ENCODE results near the gene DTD2. TPM values are rescaled to one million over a fixed set of nuclear protein-coding genes. Genes with fewer than 3 reads are reported as not detected.

Gene DTD2
- total RNA-seq, 6 donors from 2014 or later: 15.6 to 42.4 (median 20.8) TPM

DNA sequence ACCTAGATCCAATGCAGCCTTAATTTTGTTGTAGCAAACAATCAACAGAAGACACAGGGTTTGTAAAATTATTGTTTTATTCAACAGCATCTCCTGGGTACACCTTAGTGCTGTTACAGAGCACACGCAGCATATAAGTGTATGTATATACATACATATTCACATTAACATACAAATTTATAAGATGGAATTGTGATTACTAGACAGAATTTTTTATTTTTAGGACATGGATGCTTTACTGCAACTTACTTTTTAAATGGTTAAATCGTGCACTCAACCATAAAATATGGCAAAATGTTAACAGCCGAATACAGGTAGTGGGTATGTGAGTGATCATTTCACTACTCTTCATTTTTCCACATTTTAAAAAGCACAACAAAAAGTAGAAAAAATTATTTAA, 53.6 kb downstream of the DTD2 start:
- Histone ChIP-seq H3K36me3 (peaks cover 4 to 38% (median 8%) of the 10 kb centered on the region in 4 donors), H3K4me3 (no peak overlapping the region), H3K4me1 (no peaks in the 10 kb centered on the region), H3K27ac (no peak overlapping the region), H3K27me3 (no peaks in the 10 kb centered on the region), H3K9me3 (no peaks in the 10 kb centered on the region)
- 96 to 97% methylated on average over 3 of the region's 3 CpGs for WGBS, 2 donors
- ATAC-seq (ENCODE audit: low FRiP score in 2 of 2) (no peak), DNase-seq (no peak)
- TF ChIP-seq, protein P1, sequence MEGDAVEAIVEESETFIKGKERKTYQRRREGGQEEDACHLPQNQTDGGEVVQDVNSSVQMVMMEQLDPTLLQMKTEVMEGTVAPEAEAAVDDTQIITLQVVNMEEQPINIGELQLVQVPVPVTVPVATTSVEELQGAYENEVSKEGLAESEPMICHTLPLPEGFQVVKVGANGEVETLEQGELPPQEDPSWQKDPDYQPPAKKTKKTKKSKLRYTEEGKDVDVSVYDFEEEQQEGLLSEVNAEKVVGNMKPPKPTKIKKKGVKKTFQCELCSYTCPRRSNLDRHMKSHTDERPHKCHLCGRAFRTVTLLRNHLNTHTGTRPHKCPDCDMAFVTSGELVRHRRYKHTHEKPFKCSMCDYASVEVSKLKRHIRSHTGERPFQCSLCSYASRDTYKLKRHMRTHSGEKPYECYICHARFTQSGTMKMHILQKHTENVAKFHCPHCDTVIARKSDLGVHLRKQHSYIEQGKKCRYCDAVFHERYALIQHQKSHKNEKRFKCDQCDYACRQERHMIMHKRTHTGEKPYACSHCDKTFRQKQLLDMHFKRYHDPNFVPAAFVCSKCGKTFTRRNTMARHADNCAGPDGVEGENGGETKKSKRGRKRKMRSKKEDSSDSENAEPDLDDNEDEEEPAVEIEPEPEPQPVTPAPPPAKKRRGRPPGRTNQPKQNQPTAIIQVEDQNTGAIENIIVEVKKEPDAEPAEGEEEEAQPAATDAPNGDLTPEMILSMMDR (IDR thresholded peaks at IDR 0.05): no peak
- TF ChIP-seq EP300 (IDR thresholded peaks at IDR 0.05) (no peak), POLR2A (IDR thresholded peaks at IDR 0.05) (no peak), POLR2AphosphoS5 (IDR thresholded peaks at IDR 0.05) (no peak)

DNA sequence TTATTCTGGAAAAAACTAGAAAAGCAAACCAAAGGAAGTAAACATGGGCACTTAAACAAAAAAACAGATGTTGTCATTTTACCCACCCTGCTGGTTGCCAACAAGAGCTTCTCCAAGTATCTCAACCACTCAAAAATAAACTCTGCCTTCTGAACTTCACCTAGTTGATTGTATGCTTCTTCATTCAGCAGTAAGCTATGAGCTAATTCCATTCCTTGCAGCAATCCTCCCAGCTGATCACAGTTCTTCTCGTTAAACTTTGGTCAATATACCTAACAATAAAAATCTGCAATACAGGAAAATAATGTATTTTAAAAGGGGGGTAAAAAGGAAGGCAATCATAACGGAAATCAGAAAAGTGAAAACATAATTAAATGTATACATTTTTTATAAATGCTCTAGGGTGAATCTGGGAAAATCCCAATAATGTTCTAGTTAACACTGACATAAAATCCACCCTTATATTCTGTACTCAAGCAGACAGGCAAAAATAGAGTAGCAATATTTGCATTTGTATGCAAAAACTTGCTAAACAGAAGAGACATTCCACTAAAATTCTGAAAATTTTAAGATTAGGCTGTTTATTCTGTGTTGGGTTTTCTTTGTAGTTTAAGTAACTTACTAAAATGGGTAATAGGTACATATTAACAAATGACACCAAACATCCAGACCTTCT, 54.4 kb downstream of the DTD2 start:
- Histone ChIP-seq H3K27me3 (no peaks in the 10 kb centered on the region), H3K4me1 (no peaks in the 10 kb centered on the region), H3K36me3 (peaks cover 6 to 46% (median 14%) of the 10 kb centered on the region in 4 donors), H3K4me3 (no peak overlapping the region), H3K9me3 (no peaks in the 10 kb centered on the region), H3K27ac (no peak overlapping the region)
- no peak for TF ChIP-seq POLR2A (IDR thresholded peaks at IDR 0.05)
- no peak for TF ChIP-seq EP300 (IDR thresholded peaks at IDR 0.05)
- TF ChIP-seq, protein P1 (IDR thresholded peaks at IDR 0.05): no peak
- TF ChIP-seq POLR2AphosphoS5 (IDR thresholded peaks at IDR 0.05): no peak
- ATAC-seq (ENCODE audit: low FRiP score in 2 of 2): no peak
- DNase-seq: no peak
- 73 to 82% methylated on average over 2 of the region's 2 CpGs for WGBS, 2 donors

DNA sequence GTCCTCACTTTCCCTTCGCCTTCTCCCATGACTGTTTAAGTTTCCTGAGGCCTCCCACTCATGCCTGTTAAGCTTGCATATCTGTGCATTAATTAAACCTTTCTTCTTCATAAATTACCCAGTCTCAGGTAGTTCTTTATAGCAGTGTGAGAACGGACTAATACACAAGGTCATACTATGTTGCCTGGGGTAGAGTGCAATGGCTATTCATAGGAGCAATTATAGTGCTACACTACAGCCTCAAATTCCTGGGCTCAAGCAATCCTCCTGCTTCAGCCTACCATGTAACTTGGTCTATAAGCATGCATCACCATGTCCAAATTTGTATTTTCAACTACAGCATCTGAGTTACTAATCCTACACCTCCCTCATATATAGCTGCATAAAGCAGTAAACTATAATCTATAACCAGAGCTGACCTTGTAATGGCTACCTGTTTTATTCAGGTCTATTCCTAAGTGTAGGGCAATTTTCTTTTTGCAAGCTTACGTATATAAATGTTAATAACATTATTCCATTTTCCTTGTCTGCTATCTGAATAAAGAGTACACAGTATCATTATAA, 55.9 kb downstream of the DTD2 start:
- no peak overlapping the region for H3K27ac ChIP-seq
- 97 to 100% methylated on average over 3 of the region's 3 CpGs for WGBS, 2 donors
- no peak for TF ChIP-seq EP300 (IDR thresholded peaks at IDR 0.05)
- DNase-seq (no peak), ATAC-seq (ENCODE audit: low FRiP score in 2 of 2) (no peak)
- H3K9me3 ChIP-seq: no peaks in the 10 kb centered on the region
- H3K27me3 ChIP-seq: no peaks in the 10 kb centered on the region
- H3K4me3 ChIP-seq: no peak overlapping the region
- H3K4me1 ChIP-seq: no peaks in the 10 kb centered on the region
- H3K36me3 ChIP-seq: peaks cover 6 to 61% (median 14%) of the 10 kb centered on the region in 4 donors

DNA sequence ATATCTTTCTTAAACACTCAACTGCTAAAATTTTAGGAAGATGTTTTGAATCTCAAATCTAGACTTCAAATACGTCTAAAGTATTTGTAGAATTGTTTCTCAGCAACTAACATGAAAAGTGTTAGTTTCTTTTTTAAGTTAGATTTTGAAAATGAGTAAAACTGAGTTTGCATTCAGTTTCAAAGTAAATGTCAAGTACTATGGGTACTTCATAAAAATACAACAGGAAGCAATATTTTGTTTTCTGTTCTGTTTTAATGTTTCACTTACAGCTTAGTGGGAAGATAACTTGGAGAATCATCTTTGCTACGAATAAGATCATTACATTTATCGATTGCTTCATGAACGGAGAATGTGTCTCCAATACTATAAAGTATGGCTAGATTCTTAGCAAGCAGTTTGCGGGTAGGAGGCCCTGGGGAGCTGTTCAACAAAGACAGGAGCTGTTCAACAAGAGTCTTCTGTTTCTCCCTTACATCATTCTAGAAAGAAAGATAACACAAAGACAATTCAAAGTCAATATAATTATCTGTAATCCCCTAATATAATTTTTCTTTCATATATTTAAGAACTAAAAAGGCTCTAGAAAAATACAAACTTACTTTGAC, 57.2 kb downstream of the DTD2 start:
- WGBS, 2 donors: 87 to 90% methylated on average over 5 of the region's 5 CpGs
- Histone ChIP-seq H3K4me3 (no peak overlapping the region), H3K4me1 (no peaks in the 10 kb centered on the region), H3K9me3 (no peaks in the 10 kb centered on the region), H3K27me3 (no peaks in the 10 kb centered on the region), H3K36me3 (peaks cover 6 to 71% (median 20%) of the 10 kb centered on the region in 4 donors), H3K27ac (no peak overlapping the region)
- ATAC-seq (ENCODE audit: low FRiP score in 2 of 2) (no peak), DNase-seq (no peak)
- TF ChIP-seq, protein P1 (IDR thresholded peaks at IDR 0.05): no peak
- TF ChIP-seq POLR2A (IDR thresholded peaks at IDR 0.05): no peak
- no peak for TF ChIP-seq EP300 (IDR thresholded peaks at IDR 0.05)
- TF ChIP-seq POLR2AphosphoS5 (IDR thresholded peaks at IDR 0.05): no peak

Other genes starting within 250 kb of the DTD2 start
- gene HECTD1, start 249.7 kb downstream of the DTD2 start, total RNA-seq: 100 to 1,000 TPM; 118 to 326 (median 164) TPM
- 10 to 100 TPM; 19.6 to 66.0 (median 39.3) TPM for gene HEATR5A, start 37.0 kb downstream of the DTD2 start, total RNA-seq
- not detected for gene GPR33, start 30.5 kb upstream of the DTD2 start, total RNA-seq
- gene NUBPL, start 103.9 kb upstream of the DTD2 start, total RNA-seq: 10 to 100 TPM in 1 of 6 donors, 1 to 10 TPM in 5; 3.2 to 15.2 (median 8.2) TPM

All from upper lobe of left lung (tissue), 6 donors.